Ectodermal cell (in vitro differentiated cells): ENCODE measurements around the gene ATXN1.

Experiments
- H3K27ac ChIP-seq: 2 replicates; pipeline ENCODE4 v1.7.0; 2013; ENCODE audit warnings: mild to moderate bottlenecking, low read depth, low read length; ENCODE audit not compliant: insufficient read depth, poor library complexity, severe bottlenecking
- H3K27me3 ChIP-seq: 2 replicates; pipeline ENCODE4 v1.7.0; 2013; ENCODE audit warnings: mild to moderate bottlenecking, low read length; ENCODE audit not compliant: insufficient read depth, control insufficient read depth, poor library complexity, severe bottlenecking
- H3K36me3 ChIP-seq: one replicate; pipeline ENCODE4 v1.7.0; 2013; ENCODE audit warnings: low read length; ENCODE audit not compliant: control insufficient read depth, insufficient read depth
- H3K4me1 ChIP-seq: one replicate; pipeline ENCODE4 v1.7.0; 2013; ENCODE audit warnings: low read length; ENCODE audit not compliant: control insufficient read depth, insufficient read depth
- H3K4me3 ChIP-seq: 2 replicates; pipeline ENCODE4 v1.7.0; 2013; ENCODE audit warnings: low read depth, low read length, control low read depth; ENCODE audit not compliant: insufficient read depth
- H3K9me3 ChIP-seq: 2 replicates; pipeline ENCODE4 v1.7.0; 2013; ENCODE audit warnings: mild to moderate bottlenecking, low read length, moderate library complexity; ENCODE audit not compliant: control insufficient read depth
- WGBS, 2 experiments: methylation state at CpG; one replicate each; pipeline ENCODE4 v1.1.7; 2013; ENCODE audit warnings: missing lambda C conversion rate in 2 of 2; 5-methylcytosine and 5-hydroxymethylcytosine counted together

The ATXN1 gene

GRCh38 chr6:16433338-16433890, 327.8 kb downstream of the ATXN1 start:
- Histone ChIP-seq H3K9me3 (no peaks in the 10 kb centered on the region), H3K4me3 (no peak overlapping the region), H3K4me1 (no peaks in the 10 kb centered on the region), H3K36me3 (no peaks in the 10 kb centered on the region), H3K27ac (no peak overlapping the region), H3K27me3 (no peaks in the 10 kb centered on the region)
- 89% methylated on average over 10 of the region's 11 CpGs for WGBS, 2 experiments

- 83 to 88% methylated on average over 6 of the region's 6 CpGs for WGBS, 2 experiments
- no peak overlapping the region for H3K27ac ChIP-seq
- H3K9me3 ChIP-seq = no peaks in the 10 kb centered on the region
- H3K27me3 ChIP-seq = no peaks in the 10 kb centered on the region
- H3K4me1 ChIP-seq = no peaks in the 10 kb centered on the region
- H3K4me3 ChIP-seq = no peak overlapping the region
- no peaks in the 10 kb centered on the region for H3K36me3 ChIP-seq
These were observed 328.9 kb downstream of the ATXN1 start for GRCh38 chr6:16432075-16433032.

GRCh38 chr6:16431106-16431505, 330.2 kb downstream of the ATXN1 start:
- WGBS, 2 experiments = 86 to 91% methylated on average over 1 to 3 of the region's 3 CpGs
- Histone ChIP-seq H3K4me3 (no peak overlapping the region), H3K27ac (no peak overlapping the region), H3K36me3 (no peaks in the 10 kb centered on the region), H3K27me3 (no peaks in the 10 kb centered on the region), H3K9me3 (no peaks in the 10 kb centered on the region), H3K4me1 (no peaks in the 10 kb centered on the region)

GRCh38 chr6:16430391-16431089, 330.7 kb downstream of the ATXN1 start:
- WGBS, 2 experiments = 89 to 95% methylated on average over 5 to 7 of the region's 9 CpGs
- Histone ChIP-seq H3K27ac (no peak overlapping the region), H3K36me3 (no peaks in the 10 kb centered on the region)

GRCh38 chr6:16429669-16430068, 331.6 kb downstream of the ATXN1 start:
- Histone ChIP-seq H3K4me3 (no peak overlapping the region), H3K27ac (no peak overlapping the region), H3K27me3 (no peaks in the 10 kb centered on the region), H3K36me3 (no peaks in the 10 kb centered on the region), H3K4me1 (no peaks in the 10 kb centered on the region), H3K9me3 (no peaks in the 10 kb centered on the region)
- WGBS, 2 experiments = 93 to 96% methylated on average over 10 of the region's 10 CpGs

More at GRCh38 chr6:16430391-16431089, 330.7 kb downstream of the ATXN1 start:
- Histone ChIP-seq H3K4me1 (no peaks in the 10 kb centered on the region), H3K9me3 (no peaks in the 10 kb centered on the region), H3K27me3 (no peaks in the 10 kb centered on the region), H3K4me3 (no peak overlapping the region)

GRCh38 chr6:16427124-16427523, 334.1 kb downstream of the ATXN1 start:
- H3K9me3 ChIP-seq = no peaks in the 10 kb centered on the region
- H3K27ac ChIP-seq = no peak overlapping the region
- no peaks in the 10 kb centered on the region for H3K4me1 ChIP-seq
- H3K4me3 ChIP-seq = no peak overlapping the region
- no peaks in the 10 kb centered on the region for H3K36me3 ChIP-seq
- 94 to 98% methylated on average over 6 of the region's 6 CpGs for WGBS, 2 experiments
- no peaks in the 10 kb centered on the region for H3K27me3 ChIP-seq

GRCh38 chr6:16425881-16426615, 335.2 kb downstream of the ATXN1 start:
- Histone ChIP-seq H3K27ac (no peak overlapping the region), H3K9me3 (no peaks in the 10 kb centered on the region), H3K4me3 (no peak overlapping the region), H3K27me3 (no peaks in the 10 kb centered on the region), H3K4me1 (no peaks in the 10 kb centered on the region), H3K36me3 (no peaks in the 10 kb centered on the region)
- 91 to 95% methylated on average over 4 of the region's 4 CpGs for WGBS, 2 experiments

GRCh38 chr6:16421462-16421960, 339.7 kb downstream of the ATXN1 start:
- Histone ChIP-seq H3K36me3 (no peaks in the 10 kb centered on the region), H3K4me3 (no peak overlapping the region), H3K27ac (no peak overlapping the region), H3K27me3 (no peaks in the 10 kb centered on the region), H3K4me1 (no peaks in the 10 kb centered on the region), H3K9me3 (no peaks in the 10 kb centered on the region)
- WGBS, 2 experiments = 85% methylated on average over 6 of the region's 6 CpGs

GRCh38 chr6:16420715-16421461, 340.4 kb downstream of the ATXN1 start:
- Histone ChIP-seq H3K4me3 (no peak overlapping the region), H3K36me3 (no peaks in the 10 kb centered on the region), H3K27ac (no peak overlapping the region), H3K9me3 (no peaks in the 10 kb centered on the region), H3K4me1 (no peaks in the 10 kb centered on the region), H3K27me3 (no peaks in the 10 kb centered on the region)
- 81 to 90% methylated on average over 7 of the region's 7 CpGs for WGBS, 2 experiments
